ENCODE results near the gene TMEM59L.

DNA sequence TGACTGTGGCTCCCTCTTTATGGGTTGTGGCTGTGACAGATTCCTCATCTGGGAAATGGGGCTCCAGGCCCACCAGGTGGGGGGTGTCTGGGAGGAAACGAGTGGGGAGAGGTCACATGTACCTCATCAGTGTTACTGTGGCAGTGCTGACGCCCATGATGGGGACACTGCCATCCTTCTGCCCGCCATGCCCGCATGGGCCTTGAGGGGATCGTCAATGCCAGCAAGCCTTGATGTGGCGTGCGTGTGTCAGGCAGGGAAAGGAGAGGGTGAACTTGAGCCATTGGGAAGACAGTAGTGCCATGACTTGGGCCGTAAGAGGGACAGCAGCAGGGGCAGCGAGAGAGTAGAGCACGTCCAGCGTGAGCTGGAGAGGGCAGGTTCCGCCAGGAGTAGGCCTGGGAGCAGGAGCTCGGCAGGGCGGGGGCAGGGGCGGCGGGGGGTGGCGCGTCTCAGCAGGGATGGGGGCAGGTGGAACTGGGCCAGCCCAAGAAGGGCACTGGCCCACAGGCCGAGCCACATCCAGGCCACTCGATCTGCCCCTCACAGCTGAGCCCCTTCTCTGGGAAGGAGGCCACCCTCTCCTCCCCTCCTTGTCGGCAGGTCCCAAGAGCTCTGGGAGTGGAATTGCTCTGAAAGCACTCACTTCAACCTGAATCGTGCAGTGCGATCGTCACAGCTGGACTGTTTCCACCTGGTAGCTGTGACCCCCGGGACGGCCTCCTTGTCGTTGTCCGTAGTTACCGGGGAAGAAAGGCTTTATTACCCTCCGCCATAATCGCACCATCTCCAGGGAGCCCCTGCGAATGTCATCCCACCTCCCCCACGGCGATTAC lies 34.1 kb downstream of the TMEM59L start:
- no peak for TF ChIP-seq EP300 (IDR thresholded peaks at IDR 0.05)
- TF ChIP-seq POLR2A (IDR thresholded peaks at IDR 0.05): no peak

Measured in tibial nerve (tissue), 3 donors.